GM10266 (cell line): ENCODE measurements around the gene CCDC88B.

ENCODE experiments used
- DNase-seq: peaks from one replicate; pipeline ENCODE4 v3.0.0; 2012; ENCODE audit errors: extremely low spot score
- TF ChIP-seq, protein P1 (sequence below): IDR thresholded peaks from 2 replicates; pipeline ENCODE4 v1.5.1; 2012; ENCODE audit warnings: mild to moderate bottlenecking, low read depth; ENCODE audit not compliant: control insufficient read depth, insufficient read depth; ENCODE audit errors: missing control alignments

CCDC88B gene

GRCh38 chr11:64357904-64358535, 18.0 kb downstream of the CCDC88B start:
- TF ChIP-seq, protein P1, sequence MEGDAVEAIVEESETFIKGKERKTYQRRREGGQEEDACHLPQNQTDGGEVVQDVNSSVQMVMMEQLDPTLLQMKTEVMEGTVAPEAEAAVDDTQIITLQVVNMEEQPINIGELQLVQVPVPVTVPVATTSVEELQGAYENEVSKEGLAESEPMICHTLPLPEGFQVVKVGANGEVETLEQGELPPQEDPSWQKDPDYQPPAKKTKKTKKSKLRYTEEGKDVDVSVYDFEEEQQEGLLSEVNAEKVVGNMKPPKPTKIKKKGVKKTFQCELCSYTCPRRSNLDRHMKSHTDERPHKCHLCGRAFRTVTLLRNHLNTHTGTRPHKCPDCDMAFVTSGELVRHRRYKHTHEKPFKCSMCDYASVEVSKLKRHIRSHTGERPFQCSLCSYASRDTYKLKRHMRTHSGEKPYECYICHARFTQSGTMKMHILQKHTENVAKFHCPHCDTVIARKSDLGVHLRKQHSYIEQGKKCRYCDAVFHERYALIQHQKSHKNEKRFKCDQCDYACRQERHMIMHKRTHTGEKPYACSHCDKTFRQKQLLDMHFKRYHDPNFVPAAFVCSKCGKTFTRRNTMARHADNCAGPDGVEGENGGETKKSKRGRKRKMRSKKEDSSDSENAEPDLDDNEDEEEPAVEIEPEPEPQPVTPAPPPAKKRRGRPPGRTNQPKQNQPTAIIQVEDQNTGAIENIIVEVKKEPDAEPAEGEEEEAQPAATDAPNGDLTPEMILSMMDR = no peak
- no peak for DNase-seq

DNA sequence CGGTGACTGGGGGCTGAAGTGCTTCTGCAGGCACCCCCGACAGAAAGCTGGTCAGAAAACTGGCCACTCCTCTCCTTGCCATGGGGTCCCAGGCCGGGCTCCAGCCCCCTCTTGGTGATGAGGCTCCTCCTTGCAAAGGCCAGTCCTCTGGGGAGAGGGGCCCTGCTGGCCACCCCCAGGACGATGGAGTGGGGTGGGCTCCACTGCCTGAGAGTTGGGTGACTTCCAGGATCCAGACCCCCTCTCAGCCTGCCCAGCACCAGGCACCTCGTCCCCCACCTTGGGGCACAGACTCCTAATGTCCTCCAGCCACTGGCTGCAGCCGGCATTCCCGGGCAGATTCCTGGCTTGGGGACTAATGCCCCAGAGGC, 18.5 kb downstream of the CCDC88B start:
- peak; percentile 50 for DNase-seq
- TF ChIP-seq, protein P1 = no peak

DNA sequence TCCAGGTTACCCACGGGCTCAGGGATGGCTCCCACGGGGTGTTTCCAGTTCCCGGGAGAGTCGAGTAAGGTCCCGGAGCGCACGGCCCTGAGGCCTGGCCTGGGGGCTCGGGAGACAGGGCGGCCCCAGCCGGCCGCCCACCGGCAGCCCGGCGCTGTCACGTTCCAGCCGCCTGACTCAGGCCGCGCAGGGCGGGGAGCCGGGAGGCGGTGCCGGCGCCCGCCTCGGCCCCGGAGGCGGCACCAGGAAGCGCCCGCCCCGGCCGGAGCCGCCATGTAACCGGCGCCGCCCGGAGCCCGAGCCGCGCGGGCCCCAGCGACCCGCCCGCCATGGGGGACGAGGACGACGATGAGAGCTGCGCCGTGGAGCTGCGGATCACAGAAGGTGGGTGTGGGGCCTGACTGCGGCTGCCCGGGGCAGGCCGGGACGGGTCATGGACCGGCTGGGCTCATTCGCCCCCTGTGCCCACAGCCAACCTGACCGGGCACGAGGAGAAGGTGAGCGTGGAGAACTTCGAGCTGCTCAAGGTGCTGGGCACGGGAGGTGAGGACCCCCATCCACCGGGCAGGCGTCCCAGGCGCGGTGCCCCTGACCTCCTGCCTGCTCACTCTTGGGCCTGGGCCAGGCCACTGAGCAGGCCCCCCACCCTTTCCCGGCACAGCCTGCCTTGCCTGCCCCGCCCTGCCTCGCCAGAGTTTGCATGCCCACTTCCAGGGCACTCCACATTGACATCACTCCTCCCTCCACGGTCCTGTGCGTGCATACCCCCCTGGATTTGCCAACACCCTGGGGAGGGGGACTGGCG, 19.1 kb downstream of the CCDC88B start, which contains the start of gene RPS6KA4:
RPS6KA4 (plus strand) TSS at position 256 of the 805 bp plus-strand sequence; CDS start at position 330, 74 bp downstream.
- TF ChIP-seq, protein P1 = no peak
- peak; percentile 96 for DNase-seq

- peak; percentile 68 for DNase-seq
- TF ChIP-seq, protein P1 = peak; percentile 45
These were observed 19.9 kb downstream of the CCDC88B start for GRCh38 chr11:64359712-64360445.

DNA sequence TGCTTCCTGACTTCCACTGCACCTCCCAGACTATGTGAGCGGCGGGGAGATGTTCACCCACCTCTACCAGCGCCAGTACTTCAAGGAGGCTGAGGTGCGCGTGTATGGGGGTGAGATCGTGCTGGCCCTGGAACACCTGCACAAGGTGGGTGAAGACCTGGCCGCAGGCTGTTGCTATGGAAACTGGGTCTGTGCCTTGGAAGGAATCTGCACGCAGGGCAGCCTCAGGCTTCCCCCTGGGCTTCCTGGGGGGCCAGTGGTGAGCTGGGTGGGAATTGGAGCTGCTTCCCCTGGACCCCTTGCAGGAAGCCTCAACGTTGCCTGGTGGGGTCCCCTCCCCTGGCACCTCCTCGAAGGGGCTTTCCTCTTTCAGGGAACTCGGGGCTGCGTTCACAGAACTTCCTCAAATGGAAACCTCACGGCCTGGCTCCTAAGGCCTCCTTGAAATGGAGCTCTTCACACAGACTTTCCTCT, 20.5 kb downstream of the CCDC88B start:
- TF ChIP-seq, protein P1 = no peak
- DNase-seq = peak; percentile 33

DNA sequence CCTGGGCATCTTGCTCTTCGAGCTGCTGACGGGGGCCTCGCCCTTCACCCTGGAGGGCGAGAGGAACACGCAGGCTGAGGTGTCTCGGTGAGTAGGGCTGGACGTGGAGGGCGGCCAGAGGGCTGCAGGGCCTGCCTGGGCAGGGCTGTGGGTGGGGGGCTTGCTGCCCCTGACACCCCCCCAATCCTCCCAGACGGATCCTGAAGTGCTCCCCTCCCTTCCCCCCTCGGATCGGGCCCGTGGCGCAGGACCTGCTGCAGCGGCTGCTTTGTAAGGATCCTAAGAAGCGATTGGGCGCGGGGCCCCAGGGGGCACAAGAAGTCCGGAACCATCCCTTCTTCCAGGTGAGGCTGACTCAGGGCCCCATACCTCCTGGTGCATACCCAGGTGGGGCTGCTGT, 21.7 kb downstream of the CCDC88B start:
- TF ChIP-seq, protein P1 = no peak
- DNase-seq = no peak
